PFSK-1 (cell line): ENCODE measurements around the gene NISCH.

ENCODE experiments used
- FOXP2 ChIP-seq: optimal IDR thresholded peaks from 2 replicates; pipeline ENCODE3; 2011; ENCODE audit warnings: borderline replicate concordance, control low read depth, inconsistent platforms; ENCODE audit not compliant: insufficient read depth; ENCODE audit errors: extremely low read length, extremely low read depth
- POLR2AphosphoS5 ChIP-seq: IDR thresholded peaks from 2 replicates; pipeline ENCODE4 v1.6.1; 2012; ENCODE audit warnings: low read depth, mild to moderate bottlenecking, control low read depth, low read length, moderate library complexity
- REST ChIP-seq, 2 experiments: IDR thresholded peaks; 2 replicates each; pipeline versions ENCODE4 v1.6.1 to v1.8.0; 2011 to 2012; ENCODE audit warnings: low read depth in 2 of 2, low read length in 2 of 2, control low read depth in 1 of 2, inconsistent platforms in 1 of 2, mild to moderate bottlenecking in 1 of 2, moderate library complexity in 1 of 2; ENCODE audit not compliant: insufficient read depth in 1 of 2
- SIN3A ChIP-seq: IDR thresholded peaks from 2 replicates; pipeline ENCODE4 v1.6.1; 2012; ENCODE audit warnings: mild to moderate bottlenecking, low read length, moderate library complexity, borderline replicate concordance; ENCODE audit not compliant: insufficient read depth
- TAF1 ChIP-seq: IDR thresholded peaks from 2 replicates; pipeline ENCODE4 v1.6.1; 2012; ENCODE audit warnings: low read length, control low read depth, borderline replicate concordance; ENCODE audit not compliant: insufficient read depth

Gene NISCH

GRCh38 chr3:52468336-52468735 lies 12.9 kb downstream of the NISCH start:
- TF ChIP-seq SIN3A (no peak), REST (IDR thresholded peaks at IDR 0.05; ENCODE audit: insufficient read depth in 1 of 2, low read depth in 2 of 2, low read length in 2 of 2) (no peak), FOXP2 (no peak), TAF1 (no peak), POLR2AphosphoS5 (no peak)

GRCh38 chr3:52469001-52469400 lies 13.6 kb downstream of the NISCH start:
- TF ChIP-seq FOXP2 (no peak), SIN3A (no peak), POLR2AphosphoS5 (no peak), TAF1 (no peak), REST (IDR thresholded peaks at IDR 0.05; ENCODE audit: insufficient read depth in 1 of 2, low read depth in 2 of 2, low read length in 2 of 2) (no peak)

GRCh38 chr3:52470920-52471319 lies 15.5 kb downstream of the NISCH start:
- no peak for TF ChIP-seq REST (IDR thresholded peaks at IDR 0.05; ENCODE audit: insufficient read depth in 1 of 2, low read depth in 2 of 2, low read length in 2 of 2)
- no peak for TF ChIP-seq SIN3A
- TF ChIP-seq POLR2AphosphoS5, result no peak
- TF ChIP-seq FOXP2, result no peak
- TF ChIP-seq TAF1, result no peak

GRCh38 chr3:52471371-52472238 lies 16.2 kb downstream of the NISCH start:
- TF ChIP-seq SIN3A (no peak), POLR2AphosphoS5 (no peak), TAF1 (no peak), REST (IDR thresholded peaks at IDR 0.05; ENCODE audit: insufficient read depth in 1 of 2, low read depth in 2 of 2, low read length in 2 of 2) (no peak), FOXP2 (no peak)
